Activated naive CD4-positive, alpha-beta T cell treated with anti-CD3 and anti-CD28 coated beads for 36 hours (primary cell): ENCODE measurements around the gene ZFHX3. TPM values are rescaled to one million over a fixed set of nuclear protein-coding genes. Genes with fewer than 3 reads are reported as not detected.

Experiments used
- CTCF ChIA-PET: fragments of 350-600 bp; sonication (Branson Sonifier 250); formaldehyde crosslinking; loops from one replicate; lab custom pipeline; 2021; ENCODE audit warnings: antibody characterized with exemption; lab: Charles Lee
- DNase-seq: peaks from one replicate; pipeline ENCODE4 v3.0.0-alpha.2; 2020
- H3K27ac Mint-ChIP-seq: one replicate; pipeline ENCODE4 v1.8.0; 2021; ENCODE audit warnings: mild to moderate bottlenecking, mixed read lengths
- H3K27me3 Mint-ChIP-seq: one replicate; pipeline ENCODE4 v1.8.0; 2021; ENCODE audit warnings: low read depth, mixed read lengths
- H3K36me3 Mint-ChIP-seq: one replicate; pipeline ENCODE4 v1.8.0; 2021; ENCODE audit warnings: low read depth, mixed read lengths
- H3K4me1 Mint-ChIP-seq: one replicate; pipeline ENCODE4 v1.8.0; 2021; ENCODE audit warnings: low read depth, mixed read lengths
- H3K4me3 Mint-ChIP-seq: one replicate; pipeline ENCODE4 v1.8.0; 2021; ENCODE audit warnings: mild to moderate bottlenecking, moderate library complexity, mixed read lengths
- H3K9me3 Mint-ChIP-seq: one replicate; pipeline ENCODE4 v1.8.0; 2021; ENCODE audit warnings: mixed read lengths
- intact Hi-C: fragments of 100-400 bp; cut with micrococcal nuclease; formaldehyde crosslinking; loops from one replicate; pipeline ENCODE4 v1.15.1; 2023
- total RNA-seq, 2 experiments: library from RNA; stranded (reverse); gene quantifications; one replicate each; pipeline ENCODE4 v1.2.3, GENCODE V29; 2021

Gene ZFHX3
- total RNA-seq, 2 experiments from 2014 or later: 0.44 to 0.72 TPM

DNA sequence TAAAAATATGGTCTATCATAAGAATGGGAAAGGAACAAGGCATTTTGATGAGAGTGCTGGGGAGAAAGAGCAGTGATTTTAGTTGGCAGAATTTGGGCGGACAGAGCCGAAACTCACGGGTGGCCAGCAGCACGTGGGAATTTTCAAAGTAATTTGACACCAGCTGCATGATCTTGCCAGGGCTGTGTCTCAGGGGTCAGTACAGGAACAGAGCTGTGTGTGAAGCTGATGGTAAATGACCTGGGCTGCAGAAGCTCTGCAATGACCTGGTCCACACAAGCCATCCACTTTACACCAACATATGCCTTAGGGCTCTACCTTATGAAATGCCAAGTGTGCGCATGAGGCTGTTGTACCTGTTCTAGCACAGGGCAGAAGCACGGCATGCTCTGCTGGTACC is 112.0 kb downstream of the ZFHX3 start:
- CTCF ChIA-PET: interaction anchor here (0.6 kb wide), 1 partner anchor 277 kb away, joined by 3 read pairs; no protein-coding TSS in a partner anchor
- H3K4me1 Mint-ChIP-seq: peaks cover 1% of the 10 kb centered on the region
- intact Hi-C loops: no loop called here
- no peak for DNase-seq
- H3K27me3 Mint-ChIP-seq: no peaks in the 10 kb centered on the region
- H3K9me3 Mint-ChIP-seq: no peaks in the 10 kb centered on the region
- no peak overlapping the region for H3K4me3 Mint-ChIP-seq
- no peak overlapping the region for H3K27ac Mint-ChIP-seq
- H3K36me3 Mint-ChIP-seq: no peaks in the 10 kb centered on the region

DNA sequence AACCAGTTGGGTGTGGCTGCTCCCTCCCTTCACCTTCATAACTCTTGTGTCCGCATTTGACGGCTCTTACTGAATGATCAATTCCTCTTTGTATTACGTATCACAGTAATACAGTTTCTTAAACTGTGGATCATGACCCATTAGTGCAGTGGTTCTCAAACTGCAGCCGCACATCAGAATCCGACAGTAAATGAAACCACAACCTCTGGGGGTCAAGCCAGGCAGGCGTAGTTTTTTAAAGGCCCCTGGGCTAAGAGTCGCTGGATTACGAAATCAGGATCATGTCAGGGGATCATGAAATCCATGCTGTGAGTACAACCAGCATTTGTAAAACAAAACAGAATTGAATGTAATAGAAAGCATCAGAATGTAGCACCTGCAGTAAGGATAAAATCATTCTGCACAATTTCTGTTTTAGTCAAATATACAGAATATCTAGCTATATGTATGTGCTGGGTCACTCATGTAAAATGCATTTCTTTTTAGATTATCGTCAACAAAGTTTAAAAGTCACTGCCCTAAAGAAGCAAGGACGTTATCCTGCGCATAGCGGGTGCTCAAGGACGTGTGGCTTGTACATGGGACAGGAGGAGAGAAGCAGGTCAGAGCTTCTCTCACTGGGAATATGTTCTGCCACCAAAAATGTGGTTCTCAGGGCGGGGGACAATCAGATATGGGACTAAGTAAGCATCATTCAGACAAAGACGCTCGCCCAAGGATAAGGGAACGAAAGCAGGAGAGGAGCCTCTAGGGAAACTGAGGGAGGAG is 113.1 kb downstream of the ZFHX3 start:
- Mint-ChIP-seq H3K27ac (no peak overlapping the region), H3K9me3 (no peaks in the 10 kb centered on the region), H3K4me1 (peaks cover 1% of the 10 kb centered on the region), H3K27me3 (no peaks in the 10 kb centered on the region), H3K36me3 (no peaks in the 10 kb centered on the region), H3K4me3 (no peak overlapping the region)
- CTCF ChIA-PET: no interaction called here
- intact Hi-C loops: no loop called here
- DNase-seq: no peak

DNA sequence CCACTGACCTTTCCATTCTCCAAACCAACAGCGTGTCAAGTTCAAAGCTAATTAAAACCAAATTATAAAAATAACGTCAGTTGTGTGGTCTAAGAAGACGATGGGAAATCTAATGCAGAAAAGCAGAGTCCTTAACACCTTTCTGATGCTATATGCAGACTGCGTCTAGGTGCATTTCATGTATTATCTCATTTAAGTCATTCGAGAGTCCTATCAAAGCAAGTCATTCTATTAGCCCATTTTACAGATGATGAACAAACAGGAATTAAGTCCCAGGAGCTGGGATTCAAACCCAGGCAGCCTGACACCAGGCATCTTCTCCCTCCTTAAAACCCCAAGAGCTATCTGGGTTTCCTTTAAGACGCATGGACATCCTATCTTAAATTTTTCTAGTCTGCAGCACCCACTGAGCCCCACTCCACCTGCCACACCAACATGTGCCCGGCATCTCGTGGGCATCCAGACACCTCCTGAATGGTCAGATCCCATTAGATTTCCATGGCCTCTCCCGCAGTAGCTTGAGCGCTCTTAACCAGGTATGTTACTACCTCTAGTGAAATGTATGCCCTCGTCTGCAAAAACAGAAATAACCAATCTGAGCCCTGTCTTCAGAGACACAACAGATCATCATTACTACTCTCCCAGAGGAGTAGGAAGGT is 115.1 kb downstream of the ZFHX3 start:
- Mint-ChIP-seq H3K27ac (no peak overlapping the region), H3K4me3 (no peak overlapping the region), H3K36me3 (no peaks in the 10 kb centered on the region), H3K4me1 (peaks cover 1% of the 10 kb centered on the region), H3K9me3 (no peaks in the 10 kb centered on the region), H3K27me3 (no peaks in the 10 kb centered on the region)
- CTCF ChIA-PET: interaction anchor here (1.3 kb wide), 1 partner anchor 9 kb away, joined by 3 read pairs; no protein-coding TSS in a partner anchor
- intact Hi-C loops: no loop called here
- no peak for DNase-seq

DNA sequence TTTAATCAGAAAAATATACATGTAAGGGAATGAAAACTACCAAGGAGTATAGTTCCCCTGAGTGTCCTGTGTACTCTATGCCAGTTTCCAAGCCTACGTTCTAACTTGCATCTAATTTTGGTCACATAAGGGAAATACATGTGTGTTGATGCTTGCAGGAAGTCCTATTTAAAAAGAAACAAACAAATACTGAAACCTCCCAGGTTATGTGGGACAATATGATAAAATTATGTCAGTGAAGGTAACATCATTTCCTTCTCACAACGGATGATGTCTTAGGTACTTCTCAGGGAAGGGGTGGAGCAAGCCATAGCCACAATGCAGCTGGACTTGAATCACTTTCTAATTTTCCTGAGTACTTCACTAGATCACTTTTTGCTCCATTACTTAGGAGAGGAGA is 115.9 kb downstream of the ZFHX3 start:
- peaks cover 1% of the 10 kb centered on the region for H3K4me1 Mint-ChIP-seq
- CTCF ChIA-PET: interaction anchor here (1.3 kb wide), 1 partner anchor 8 kb away, joined by 3 read pairs; no protein-coding TSS in a partner anchor
- H3K27me3 Mint-ChIP-seq: no peaks in the 10 kb centered on the region
- H3K9me3 Mint-ChIP-seq: no peaks in the 10 kb centered on the region
- intact Hi-C loops: no loop called here
- no peak overlapping the region for H3K4me3 Mint-ChIP-seq
- H3K27ac Mint-ChIP-seq: no peak overlapping the region
- no peak for DNase-seq
- no peaks in the 10 kb centered on the region for H3K36me3 Mint-ChIP-seq

DNA sequence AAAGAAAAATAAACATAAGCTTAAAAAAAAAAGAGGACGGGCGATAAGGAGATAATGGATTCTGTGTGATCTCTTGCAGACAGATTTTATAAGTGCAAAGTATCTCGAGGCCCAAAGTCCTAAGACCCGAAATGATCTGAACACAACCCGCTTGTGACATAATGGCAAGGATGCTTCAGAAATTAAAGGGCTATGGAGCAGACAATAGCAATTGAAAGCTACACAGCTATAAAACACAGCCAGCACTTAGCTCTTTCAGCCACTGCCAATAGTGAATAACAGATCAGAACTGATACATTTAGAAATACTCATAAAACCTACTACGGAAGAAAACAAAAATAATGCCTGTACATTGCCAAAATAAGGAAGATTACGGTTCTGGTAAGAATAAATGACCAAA is 117.5 kb downstream of the ZFHX3 start:
- no peaks in the 10 kb centered on the region for H3K36me3 Mint-ChIP-seq
- CTCF ChIA-PET: no interaction called here
- H3K27me3 Mint-ChIP-seq: no peaks in the 10 kb centered on the region
- no peaks in the 10 kb centered on the region for H3K9me3 Mint-ChIP-seq
- H3K27ac Mint-ChIP-seq: no peak overlapping the region
- H3K4me1 Mint-ChIP-seq: peaks cover 1% of the 10 kb centered on the region
- DNase-seq: no peak
- intact Hi-C loops: no loop called here
- no peak overlapping the region for H3K4me3 Mint-ChIP-seq

DNA sequence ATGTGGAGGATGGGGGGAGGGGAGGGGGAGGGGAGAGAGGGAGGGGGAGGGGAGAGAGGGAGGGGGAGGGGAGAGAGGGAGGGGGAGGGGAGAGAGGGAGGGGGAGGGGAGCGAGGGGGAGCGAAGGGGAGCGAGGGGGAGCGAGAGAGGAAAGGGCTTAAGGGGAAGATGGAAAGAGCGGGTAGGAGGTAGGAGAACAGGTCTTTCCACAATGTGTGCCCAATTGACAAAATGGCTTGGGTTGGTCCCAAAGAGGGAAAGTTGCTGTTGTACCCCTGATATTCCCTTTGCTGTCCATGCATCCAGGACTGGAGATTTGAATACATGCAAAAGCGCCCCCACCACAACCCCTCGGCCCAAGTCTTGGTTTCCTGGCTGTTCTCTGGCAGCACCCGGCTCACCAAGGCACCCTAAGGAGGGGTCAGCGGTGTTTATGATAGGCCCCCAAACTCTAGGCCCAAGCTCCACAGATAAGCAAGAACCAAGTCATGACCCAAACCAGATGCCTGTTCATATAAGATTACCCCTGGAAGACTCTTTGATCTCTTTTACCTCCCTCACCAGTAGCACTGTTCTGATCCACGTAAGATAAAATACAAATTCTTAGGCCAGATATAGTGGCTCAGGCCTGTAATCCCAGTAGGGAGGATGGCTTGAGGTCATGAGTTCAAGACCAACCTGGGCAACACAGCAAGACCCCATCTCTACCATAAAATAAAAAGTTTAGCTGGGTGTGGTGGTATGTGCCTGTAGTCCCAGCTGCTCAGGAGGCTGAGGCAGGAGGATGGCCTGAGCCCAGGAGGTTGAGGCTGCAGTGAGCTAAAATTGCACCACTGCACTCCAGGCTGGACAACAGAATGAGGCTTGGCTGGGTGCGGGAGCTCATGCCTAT is 119.6 kb downstream of the ZFHX3 start:
- Mint-ChIP-seq H3K36me3 (no peaks in the 10 kb centered on the region), H3K4me3 (no peak overlapping the region), H3K27ac (no peak overlapping the region), H3K27me3 (no peaks in the 10 kb centered on the region), H3K4me1 (peaks cover 1% of the 10 kb centered on the region), H3K9me3 (no peaks in the 10 kb centered on the region)
- CTCF ChIA-PET: no interaction called here
- intact Hi-C loops: no loop called here
- DNase-seq: no peak

DNA sequence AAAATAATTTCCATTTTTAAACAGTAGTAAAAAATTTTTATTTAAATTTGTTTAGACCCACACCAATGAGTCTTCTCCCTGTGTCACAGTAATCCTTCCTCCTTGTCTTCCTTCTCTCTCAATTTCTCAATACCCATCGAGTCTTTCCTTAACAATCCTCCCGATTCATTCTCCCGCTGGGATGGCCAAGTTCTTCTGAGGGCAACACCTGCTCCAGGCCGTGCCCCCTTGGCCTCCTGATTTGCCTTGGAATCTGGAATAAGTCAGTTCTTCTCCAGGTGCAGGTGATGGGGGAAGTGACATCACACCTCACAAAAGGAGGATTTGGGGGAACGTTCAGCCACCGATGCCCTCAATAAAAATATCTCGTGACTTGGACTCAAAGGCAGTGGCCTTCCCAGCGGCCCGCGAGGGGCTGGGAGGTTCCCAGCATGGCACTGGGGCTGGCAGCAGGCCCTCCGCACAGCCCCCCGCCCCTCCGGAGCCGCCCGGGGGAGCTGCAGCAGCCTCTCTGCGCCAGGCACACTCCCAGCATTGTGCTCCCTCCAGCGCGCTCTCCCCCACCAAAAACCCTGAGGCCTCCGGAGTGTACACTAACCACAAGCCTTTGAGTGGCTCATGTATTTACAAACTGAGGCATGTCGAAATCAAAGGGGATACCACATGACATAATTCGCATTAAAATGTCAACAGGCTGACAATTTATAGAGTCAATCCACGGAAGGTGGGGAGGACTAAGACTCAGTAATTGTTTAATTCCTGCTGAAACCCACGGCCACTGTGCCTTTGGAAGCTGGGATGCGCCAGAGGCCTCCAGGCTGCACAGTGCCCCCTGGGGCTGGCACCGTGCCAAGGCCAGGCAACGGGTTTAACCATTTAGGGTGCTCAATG is 120.5 kb downstream of the ZFHX3 start:
- CTCF ChIA-PET: no interaction called here
- H3K27ac Mint-ChIP-seq: no peak overlapping the region
- no peaks in the 10 kb centered on the region for H3K36me3 Mint-ChIP-seq
- intact Hi-C loops: no loop called here
- no peaks in the 10 kb centered on the region for H3K9me3 Mint-ChIP-seq
- no peak for DNase-seq
- peaks cover 1% of the 10 kb centered on the region for H3K4me1 Mint-ChIP-seq
- H3K4me3 Mint-ChIP-seq: no peak overlapping the region
- H3K27me3 Mint-ChIP-seq: no peaks in the 10 kb centered on the region

DNA sequence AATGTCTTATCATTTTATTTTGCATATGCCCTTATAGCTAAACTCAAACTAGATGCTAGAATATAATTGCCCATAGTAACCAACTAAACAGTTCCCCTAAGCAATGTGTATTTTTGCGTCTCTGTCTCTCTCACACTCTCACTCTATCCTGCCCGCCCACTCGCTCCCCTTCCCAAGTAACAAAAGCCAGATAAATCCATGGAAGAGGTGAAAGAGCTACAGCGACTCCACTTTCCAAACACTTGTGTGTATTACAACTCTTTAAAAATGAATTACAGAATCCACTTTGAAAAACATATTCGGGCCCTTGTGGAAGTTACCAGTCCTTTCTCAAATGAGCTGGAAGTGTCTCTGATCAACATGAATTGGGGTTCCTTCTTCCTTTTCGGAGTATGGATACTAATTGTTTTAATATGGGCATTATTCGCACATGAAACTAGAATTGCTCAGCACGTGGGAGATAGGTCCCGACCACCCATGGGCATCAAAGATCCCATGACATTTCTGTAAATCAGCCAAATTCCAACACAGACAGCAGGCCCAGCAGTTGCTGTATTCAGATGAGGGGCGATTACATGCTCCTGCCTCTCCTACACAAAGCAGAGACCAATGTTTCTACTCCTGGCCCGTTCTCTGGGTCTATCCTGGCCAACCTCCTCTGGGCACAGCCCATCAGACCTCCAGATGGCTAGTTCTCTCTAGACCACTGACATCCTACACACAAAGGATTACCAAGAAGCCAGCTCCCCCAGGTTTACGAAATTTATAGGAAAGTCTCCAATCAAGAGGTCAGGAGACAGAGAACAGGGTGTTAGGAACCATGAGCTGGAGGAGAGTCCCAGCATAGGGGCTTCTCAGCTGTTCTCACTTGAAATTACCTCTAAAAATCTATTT is 121.5 kb downstream of the ZFHX3 start:
- H3K36me3 Mint-ChIP-seq: no peaks in the 10 kb centered on the region
- H3K4me3 Mint-ChIP-seq: no peak overlapping the region
- H3K27ac Mint-ChIP-seq: no peak overlapping the region
- no peak for DNase-seq
- CTCF ChIA-PET: no interaction called here
- H3K27me3 Mint-ChIP-seq: peaks cover under 1% of the 10 kb centered on the region
- no peaks in the 10 kb centered on the region for H3K9me3 Mint-ChIP-seq
- H3K4me1 Mint-ChIP-seq: peaks cover 7% of the 10 kb centered on the region
- intact Hi-C loops: no loop called here

DNA sequence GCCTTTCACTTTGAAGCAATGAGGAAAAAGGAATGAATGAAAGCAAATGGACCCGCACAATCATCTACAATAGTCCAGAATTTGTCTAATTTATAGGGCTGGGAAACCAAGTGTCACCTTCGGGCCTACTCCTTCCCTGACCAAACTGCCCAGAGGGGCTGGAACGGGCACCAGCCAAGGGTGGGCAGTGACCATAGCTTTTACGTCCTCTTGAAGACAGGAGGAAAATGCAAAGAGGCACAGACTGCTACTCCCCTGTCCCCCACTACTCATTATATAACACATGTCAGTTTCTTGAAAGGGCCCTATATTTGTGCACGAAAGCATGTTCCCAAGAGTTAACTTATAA is 122.3 kb downstream of the ZFHX3 start:
- CTCF ChIA-PET: no interaction called here
- no peaks in the 10 kb centered on the region for H3K36me3 Mint-ChIP-seq
- peaks cover 12% of the 10 kb centered on the region for H3K4me1 Mint-ChIP-seq
- no peak overlapping the region for H3K27ac Mint-ChIP-seq
- no peaks in the 10 kb centered on the region for H3K9me3 Mint-ChIP-seq
- intact Hi-C loops: no loop called here
- H3K4me3 Mint-ChIP-seq: no peak overlapping the region
- H3K27me3 Mint-ChIP-seq: peaks cover 3% of the 10 kb centered on the region
- DNase-seq: no peak

DNA sequence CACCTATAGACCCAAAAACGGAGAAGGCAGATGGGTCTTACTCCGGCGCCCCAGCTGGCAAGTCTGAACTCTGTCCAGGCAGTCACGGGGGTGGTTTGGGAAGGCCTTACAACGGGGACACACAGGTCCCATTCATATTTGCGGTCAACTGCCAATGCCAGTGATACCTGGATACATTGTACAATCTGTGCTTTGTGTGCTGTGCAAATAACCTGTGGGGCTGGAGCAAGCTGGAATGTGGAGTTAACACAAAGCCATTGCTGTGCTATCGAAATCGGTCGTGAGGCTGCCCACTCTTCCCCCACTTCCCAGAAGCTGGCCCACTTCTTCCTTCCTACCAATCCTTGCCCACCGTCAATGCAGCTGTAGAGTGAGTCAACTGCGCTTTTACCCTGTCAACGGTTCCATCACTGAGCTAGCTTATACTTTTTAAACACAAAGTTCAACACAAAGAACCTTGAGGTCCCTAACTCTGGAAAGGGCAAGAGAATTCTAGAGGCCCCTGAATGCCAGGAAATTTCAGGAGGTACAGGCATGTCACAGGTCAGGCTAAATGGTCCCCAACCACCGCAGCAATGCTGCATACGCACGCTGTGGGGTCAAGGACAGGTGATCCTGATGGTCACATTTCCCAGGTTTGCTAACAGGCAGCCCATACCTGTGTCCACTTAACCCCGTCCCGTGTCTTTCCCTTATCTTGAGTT is 122.8 kb downstream of the ZFHX3 start:
- Mint-ChIP-seq H3K36me3 (no peaks in the 10 kb centered on the region), H3K27ac (no peak overlapping the region), H3K4me1 (peaks cover 12% of the 10 kb centered on the region), H3K9me3 (no peaks in the 10 kb centered on the region), H3K27me3 (peaks cover 3% of the 10 kb centered on the region), H3K4me3 (no peak overlapping the region)
- CTCF ChIA-PET: no interaction called here
- DNase-seq: no peak
- intact Hi-C loops: no loop called here
